ENCODE data around the gene GMEB2.
"Not testable (repeated sequence)": the region's sequence is repeated elsewhere in the genome, so short reads cannot be mapped to it uniquely, and the experiment has no call there.

GMEB2 gene

GRCh38 chr20:63568170-63568981, 58.5 kb downstream of the GMEB2 start:
- DNase-seq = no peak

- no peak for DNase-seq
These were observed 59.3 kb downstream of the GMEB2 start for GRCh38 chr20:63567386-63568169.

GRCh38 chr20:63567136-63567385, 59.8 kb downstream of the GMEB2 start:
- DNase-seq = no peak

- no peak for DNase-seq
These were observed 60.3 kb downstream of the GMEB2 start for GRCh38 chr20:63566395-63567135.

GRCh38 chr20:63565699-63566335, 61.1 kb downstream of the GMEB2 start:
- no peak for DNase-seq

GRCh38 chr20:63565021-63565698, 61.7 kb downstream of the GMEB2 start:
- no peak for DNase-seq

GRCh38 chr20:63564036-63564810, 62.7 kb downstream of the GMEB2 start:
- DNase-seq = no peak

GRCh38 chr20:63563225-63563935, 63.5 kb downstream of the GMEB2 start:
- no peak for DNase-seq

GRCh38 chr20:63562461-63563224, 64.3 kb downstream of the GMEB2 start:
- DNase-seq = no peak

GRCh38 chr20:63561624-63562396, 65.1 kb downstream of the GMEB2 start:
- no peak for DNase-seq

GRCh38 chr20:63560856-63561609, 65.9 kb downstream of the GMEB2 start:
- DNase-seq = no peak

GRCh38 chr20:63560333-63560805, 66.5 kb downstream of the GMEB2 start:
- DNase-seq = no peak

- not testable (repeated sequence) for DNase-seq
These were observed 67.2 kb downstream of the GMEB2 start for GRCh38 chr20:63559485-63560332.

GRCh38 chr20:63558804-63559484, 68.0 kb downstream of the GMEB2 start:
- DNase-seq = no peak

GRCh38 chr20:63557481-63557891, 69.4 kb downstream of the GMEB2 start:
- DNase-seq = no peak

GRCh38 chr20:63556873-63557478, 69.9 kb downstream of the GMEB2 start:
- no peak for DNase-seq

Data from NCI-H2029 treated with DMSO at 0.1 percent for 48 hours (cell line).